Mesothelial cell of epicardium (in vitro differentiated cells): ENCODE results near the gene ZNF652. TPM values are rescaled to one million over a fixed set of nuclear protein-coding genes. Genes with fewer than 3 reads are reported as not detected.
"Not testable (repeated sequence)": the region's sequence is repeated elsewhere in the genome, so short reads cannot be mapped to it uniquely, and the experiment has no call there.

ENCODE experiments used
- DNase-seq, 2 experiments: peaks; one replicate each; pipeline ENCODE4 v3.0.0; 2021; ENCODE audit warnings: low spot score in 2 of 2; ENCODE audit not compliant: unreplicated experiment in 2 of 2
- H3K27ac Mint-ChIP-seq: 2 replicates; pipeline ENCODE4 v1.8.0; 2021; ENCODE audit warnings: mixed read lengths
- H3K27me3 Mint-ChIP-seq: 2 replicates; pipeline ENCODE4 v1.8.0; 2021; ENCODE audit warnings: low read depth, mixed read lengths
- H3K36me3 Mint-ChIP-seq: 2 replicates; pipeline ENCODE4 v1.8.0; 2021; ENCODE audit warnings: mixed read lengths
- H3K4me1 Mint-ChIP-seq: 2 replicates; pipeline ENCODE4 v1.8.0; 2021; ENCODE audit warnings: mixed read lengths
- H3K4me3 Mint-ChIP-seq: 2 replicates; pipeline ENCODE4 v1.8.0; 2021; ENCODE audit warnings: mild to moderate bottlenecking, moderate library complexity, mixed read lengths
- H3K9me3 Mint-ChIP-seq: 2 replicates; pipeline ENCODE4 v1.8.0; 2021; ENCODE audit warnings: mixed read lengths
- CTCF ChIP-seq: fragments of 200-600 bp; sonication (generic); IDR thresholded peaks from one replicate; pipeline ENCODE4 v1.5.0; 2021; ENCODE audit warnings: antibody characterized with exemption; ENCODE audit not compliant: unreplicated experiment
- total RNA-seq: library from RNA; stranded (reverse); gene quantifications from 3 replicates; pipeline ENCODE4 v1.2.1, GENCODE V29; 2021

The ZNF652 gene
- total RNA-seq, 1 donor from 2014 or later, result 64.0 TPM

GRCh38 chr17:49291929-49292328 is 70.1 kb downstream of the ZNF652 start:
- Mint-ChIP-seq H3K4me3 (no peak overlapping the region), H3K27ac (no peak overlapping the region), H3K27me3 (no peaks in the 10 kb centered on the region), H3K36me3 (no peaks in the 10 kb centered on the region), H3K4me1 (peaks cover 5% of the 10 kb centered on the region), H3K9me3 (no peaks in the 10 kb centered on the region)
- no peak for DNase-seq
- no peak for TF ChIP-seq CTCF

- no peaks in the 10 kb centered on the region for H3K9me3 Mint-ChIP-seq
- H3K27ac Mint-ChIP-seq, result no peak overlapping the region
- H3K36me3 Mint-ChIP-seq, result no peaks in the 10 kb centered on the region
- H3K27me3 Mint-ChIP-seq, result no peaks in the 10 kb centered on the region
- no peak for DNase-seq
- no peak overlapping the region for H3K4me3 Mint-ChIP-seq
- TF ChIP-seq CTCF, result peak; percentile 72
- H3K4me1 Mint-ChIP-seq, result peaks cover 5% of the 10 kb centered on the region
Observed at GRCh38 chr17:49290690-49291359, 71.2 kb downstream of the ZNF652 start.

- H3K9me3 Mint-ChIP-seq, result no peaks in the 10 kb centered on the region
- no peak for TF ChIP-seq CTCF
- no peaks in the 10 kb centered on the region for H3K36me3 Mint-ChIP-seq
- H3K4me1 Mint-ChIP-seq, result no peaks in the 10 kb centered on the region
- peak overlapping the region; percentile 25 for H3K27ac Mint-ChIP-seq
- no peaks in the 10 kb centered on the region for H3K27me3 Mint-ChIP-seq
- no peak overlapping the region for H3K4me3 Mint-ChIP-seq
- no peak for DNase-seq
Observed at GRCh38 chr17:49288388-49288787, 73.7 kb downstream of the ZNF652 start.

- DNase-seq, result no peak
- H3K36me3 Mint-ChIP-seq, result no peaks in the 10 kb centered on the region
- no peak for TF ChIP-seq CTCF
- H3K9me3 Mint-ChIP-seq, result no peaks in the 10 kb centered on the region
- H3K4me3 Mint-ChIP-seq, result no peak overlapping the region
- no peaks in the 10 kb centered on the region for H3K27me3 Mint-ChIP-seq
- H3K27ac Mint-ChIP-seq, result no peak overlapping the region
- H3K4me1 Mint-ChIP-seq, result no peaks in the 10 kb centered on the region
Observed at GRCh38 chr17:49287481-49287880, 74.6 kb downstream of the ZNF652 start.

GRCh38 chr17:49286261-49286973 is 75.6 kb downstream of the ZNF652 start:
- H3K4me1 Mint-ChIP-seq, H3K4me3 Mint-ChIP-seq, DNase-seq, H3K9me3 Mint-ChIP-seq, H3K27ac Mint-ChIP-seq, H3K36me3 Mint-ChIP-seq, H3K27me3 Mint-ChIP-seq: not testable (repeated sequence)

GRCh38 chr17:49285716-49286115 is 76.3 kb downstream of the ZNF652 start:
- H3K4me3 Mint-ChIP-seq, result no peak overlapping the region
- H3K9me3 Mint-ChIP-seq, result no peaks in the 10 kb centered on the region
- no peaks in the 10 kb centered on the region for H3K36me3 Mint-ChIP-seq
- no peak for DNase-seq
- no peak overlapping the region for H3K27ac Mint-ChIP-seq
- no peaks in the 10 kb centered on the region for H3K27me3 Mint-ChIP-seq
- no peaks in the 10 kb centered on the region for H3K4me1 Mint-ChIP-seq
- TF ChIP-seq CTCF, result no peak
